H9 (cell line): ENCODE results near the gene IKZF1. TPM values are rescaled to one million over a fixed set of nuclear protein-coding genes. Genes with fewer than 3 reads are reported as not detected.

ENCODE experiments used
- DNase-seq: peaks from one replicate; pipeline ENCODE4 v3.0.0-alpha.2; 2017
- H2AFZ ChIP-seq: one replicate; pipeline ENCODE4 v1.6.1; 2013; ENCODE audit warnings: mild to moderate bottlenecking, low read length, control low read depth, moderate library complexity
- H2AK5ac ChIP-seq: 2 replicates; pipeline ENCODE4 v1.6.1; 2013; ENCODE audit warnings: low read length, control low read depth, mixed read lengths; ENCODE audit not compliant: insufficient read length
- H2BK120ac ChIP-seq: one replicate; pipeline ENCODE4 v1.6.1; 2013; ENCODE audit warnings: low read depth, mild to moderate bottlenecking, low read length, control low read depth, inconsistent platforms; ENCODE audit not compliant: poor library complexity, severe bottlenecking
- H2BK12ac ChIP-seq: 2 replicates; pipeline ENCODE4 v1.6.1; 2013; ENCODE audit warnings: low read length, control low read depth, mixed read lengths, low read depth; ENCODE audit not compliant: insufficient read length
- H2BK15ac ChIP-seq: 2 replicates; pipeline ENCODE4 v1.6.1; 2013; ENCODE audit warnings: low read depth, low read length, control low read depth
- H2BK20ac ChIP-seq: one replicate; pipeline ENCODE4 v1.6.1; 2013; ENCODE audit warnings: low read depth, mild to moderate bottlenecking, low read length, control low read depth, inconsistent platforms; ENCODE audit not compliant: poor library complexity, severe bottlenecking
- H2BK5ac ChIP-seq: 2 replicates; pipeline ENCODE4 v1.6.1; 2013; ENCODE audit warnings: low read length, control low read depth, mixed read lengths; ENCODE audit not compliant: insufficient read length
- H3K14ac ChIP-seq: 2 replicates; pipeline ENCODE4 v1.6.1; 2013; ENCODE audit warnings: low read length, control low read depth; ENCODE audit not compliant: insufficient read depth
- H3K18ac ChIP-seq: 2 replicates; pipeline ENCODE4 v1.6.1; 2013; ENCODE audit warnings: low read depth, mild to moderate bottlenecking, mixed read lengths, low read length, control low read depth; ENCODE audit not compliant: insufficient read length
- H3K23ac ChIP-seq: 2 replicates; pipeline ENCODE4 v1.6.1; 2013; ENCODE audit warnings: low read length, control low read depth, mixed read lengths, low read depth; ENCODE audit not compliant: insufficient read length
- H3K23me2 ChIP-seq: 2 replicates; pipeline ENCODE4 v1.6.1; 2013; ENCODE audit warnings: low read depth, mild to moderate bottlenecking, mixed read lengths, low read length, control low read depth; ENCODE audit not compliant: insufficient read length, poor library complexity, severe bottlenecking
- H3K27ac ChIP-seq: 2 replicates; pipeline ENCODE4 v1.5.1; 2013; ENCODE audit warnings: low read length, control low read depth, mixed read lengths, low read depth; ENCODE audit not compliant: insufficient read length
- H3K27me3 ChIP-seq: 2 replicates; pipeline ENCODE4 v1.6.1; 2013; ENCODE audit warnings: low read length, control low read depth, inconsistent platforms; ENCODE audit not compliant: insufficient read depth
- H3K4ac ChIP-seq: 2 replicates; pipeline ENCODE4 v1.6.1; 2013; ENCODE audit warnings: low read depth, mild to moderate bottlenecking, control low read depth, inconsistent platforms, low read length, moderate library complexity
- H3K4me1 ChIP-seq: 2 replicates; pipeline ENCODE4 v1.6.1; 2013; ENCODE audit warnings: low read length, control low read depth, inconsistent platforms; ENCODE audit not compliant: insufficient read depth
- H3K4me2 ChIP-seq: 2 replicates; pipeline ENCODE4 v1.6.1; 2013; ENCODE audit warnings: low read length, control low read depth, mixed read lengths; ENCODE audit not compliant: insufficient read length, insufficient read depth
- H3K56ac ChIP-seq: 2 replicates; pipeline ENCODE4 v1.6.1; 2013; ENCODE audit warnings: low read depth, mild to moderate bottlenecking, mixed read lengths, low read length, control low read depth; ENCODE audit not compliant: insufficient read length
- H3K79me1 ChIP-seq: 2 replicates; pipeline ENCODE4 v1.6.1; 2013; ENCODE audit warnings: low read depth, mild to moderate bottlenecking, moderate library complexity, low read length, control low read depth, inconsistent platforms; ENCODE audit not compliant: insufficient read depth, poor library complexity, severe bottlenecking
- H3K79me2 ChIP-seq: 2 replicates; pipeline ENCODE4 v1.6.1; 2013; ENCODE audit warnings: low read length, control low read depth, inconsistent platforms; ENCODE audit not compliant: insufficient read depth
- H3K9ac ChIP-seq: 2 replicates; pipeline ENCODE4 v1.6.1; 2013; ENCODE audit warnings: low read length, control low read depth, mixed read lengths; ENCODE audit not compliant: insufficient read length; ENCODE audit errors: extremely low read depth
- H3K9me3 ChIP-seq: one replicate; pipeline ENCODE4 v1.6.1; 2013; ENCODE audit warnings: low read depth, low read length, inconsistent platforms; ENCODE audit not compliant: control insufficient read depth
- H3T11ph ChIP-seq: one replicate; pipeline ENCODE4 v1.6.1; 2013; ENCODE audit warnings: mild to moderate bottlenecking, low read length, control low read depth, inconsistent platforms
- H4K20me1 ChIP-seq: one replicate; pipeline ENCODE4 v1.6.1; 2013; ENCODE audit not compliant: control insufficient read depth, insufficient read length, insufficient read depth
- H4K5ac ChIP-seq: 2 replicates; pipeline ENCODE4 v1.6.1; 2013; ENCODE audit warnings: low read depth, mild to moderate bottlenecking, mixed read lengths, low read length, control low read depth; ENCODE audit not compliant: insufficient read length
- H4K8ac ChIP-seq: replicated peaks from 2 replicates; pipeline ENCODE4 v1.6.1; 2013; ENCODE audit warnings: low read length, control low read depth, mixed read lengths, low read depth; ENCODE audit not compliant: insufficient read length
- H4K91ac ChIP-seq: 2 replicates; pipeline ENCODE4 v1.6.1; 2013; ENCODE audit warnings: low read depth, mild to moderate bottlenecking, moderate library complexity, mixed read lengths, low read length, control low read depth; ENCODE audit not compliant: insufficient read length
- H3K27ac Mint-ChIP-seq, 3 experiments: 2 replicates in 2 of 3; 3 replicates in 1 of 3; pipeline ENCODE4 v1.8.0; 2020 to 2021; ENCODE audit warnings: mixed read lengths in 3 of 3, mild to moderate bottlenecking in 1 of 3, moderate library complexity in 1 of 3
- H3K27me3 Mint-ChIP-seq: 2 replicates; pipeline ENCODE4 v1.8.0; 2021; ENCODE audit warnings: low read depth, mild to moderate bottlenecking, moderate library complexity, mixed read lengths
- H3K36me3 Mint-ChIP-seq, 3 experiments: 2 replicates in 2 of 3; 3 replicates in 1 of 3; pipeline ENCODE4 v1.8.0; 2020 to 2021; ENCODE audit warnings: low read depth in 3 of 3, mixed read lengths in 3 of 3; ENCODE audit not compliant: insufficient read depth in 1 of 3
- H3K4me1 Mint-ChIP-seq, 2 experiments: 2 replicates each; pipeline ENCODE4 v1.8.0; 2020; ENCODE audit warnings: mixed read lengths in 2 of 2
- H3K4me3 Mint-ChIP-seq, 2 experiments: 2 replicates in 1 of 2; 3 replicates in 1 of 2; pipeline ENCODE4 v1.8.0; 2020 to 2021; ENCODE audit warnings: mild to moderate bottlenecking in 2 of 2, mixed read lengths in 2 of 2, moderate library complexity in 1 of 2
- H3K9me3 Mint-ChIP-seq, 2 experiments: 2 replicates in 1 of 2; 3 replicates in 1 of 2; pipeline ENCODE4 v1.8.0; 2020; ENCODE audit warnings: mild to moderate bottlenecking in 2 of 2, mixed read lengths in 2 of 2, moderate library complexity in 1 of 2
- WGBS: extraction: QIAGEN DNeasy Blood & Tissue Kit; methylation state at CpG from one replicate; pipeline ENCODE4 v1.1.7; 2013; ENCODE audit warnings: missing lambda C conversion rate, low lambda C conversion rate, mixed read lengths; ENCODE audit not compliant: insufficient read length; ENCODE audit errors: extremely low coverage; 5-methylcytosine and 5-hydroxymethylcytosine counted together
- total RNA-seq: library from RNA; stranded (reverse); gene quantifications from 2 replicates; pipeline ENCODE4 v1.2.1, GENCODE V29; 2021
- TF ChIP-seq, protein P1 (sequence below): fragments of 200-600 bp; sonication (generic); conservative IDR thresholded peaks from 3 replicates; pipeline ENCODE4 v1.8.0; 2021; ENCODE audit warnings: antibody characterized with exemption, mild to moderate bottlenecking

IKZF1 gene
- total RNA-seq, 1 experiment from 2014 or later: 0.98 TPM

- Histone ChIP-seq H3K27ac (no peak overlapping the region), H4K20me1 (no peaks in the 10 kb centered on the region), H3K79me1 (no peaks in the 10 kb centered on the region), H2AFZ (no peak overlapping the region), H2BK15ac (no peak overlapping the region), H3K9ac (no peak overlapping the region), H3K79me2 (no peaks in the 10 kb centered on the region), H3K27me3 (no peaks in the 10 kb centered on the region), H3K23me2 (no peaks in the 10 kb centered on the region), H3K4me1 (no peaks in the 10 kb centered on the region), H3K18ac (no peak overlapping the region), H3K9me3 (no peaks in the 10 kb centered on the region), H3T11ph (no peak overlapping the region), H2BK12ac (no peak overlapping the region), H3K56ac (no peak overlapping the region), H2BK5ac (no peak overlapping the region), H3K14ac (no peak overlapping the region), H3K4me2 (no peak overlapping the region), H3K4ac (no peak overlapping the region), H2BK120ac (no peak overlapping the region), H4K5ac (no peak overlapping the region), H2AK5ac (no peak overlapping the region), H4K91ac (no peak overlapping the region), H4K8ac (no peak overlapping the region), H3K23ac (no peak overlapping the region), H2BK20ac (no peak overlapping the region)
- peak; percentile 50 for DNase-seq
- WGBS: no CpG with 5 or more reads among the region's 8 CpGs
- H3K4me3 Mint-ChIP-seq: no peak overlapping the region
- H3K27me3 Mint-ChIP-seq: no peaks in the 10 kb centered on the region
- H3K27ac Mint-ChIP-seq: no peak overlapping the region
- H3K9me3 Mint-ChIP-seq: no peaks in the 10 kb centered on the region
- H3K4me1 Mint-ChIP-seq: no peaks in the 10 kb centered on the region
- no peaks in the 10 kb centered on the region for H3K36me3 Mint-ChIP-seq
- TF ChIP-seq, protein P1, sequence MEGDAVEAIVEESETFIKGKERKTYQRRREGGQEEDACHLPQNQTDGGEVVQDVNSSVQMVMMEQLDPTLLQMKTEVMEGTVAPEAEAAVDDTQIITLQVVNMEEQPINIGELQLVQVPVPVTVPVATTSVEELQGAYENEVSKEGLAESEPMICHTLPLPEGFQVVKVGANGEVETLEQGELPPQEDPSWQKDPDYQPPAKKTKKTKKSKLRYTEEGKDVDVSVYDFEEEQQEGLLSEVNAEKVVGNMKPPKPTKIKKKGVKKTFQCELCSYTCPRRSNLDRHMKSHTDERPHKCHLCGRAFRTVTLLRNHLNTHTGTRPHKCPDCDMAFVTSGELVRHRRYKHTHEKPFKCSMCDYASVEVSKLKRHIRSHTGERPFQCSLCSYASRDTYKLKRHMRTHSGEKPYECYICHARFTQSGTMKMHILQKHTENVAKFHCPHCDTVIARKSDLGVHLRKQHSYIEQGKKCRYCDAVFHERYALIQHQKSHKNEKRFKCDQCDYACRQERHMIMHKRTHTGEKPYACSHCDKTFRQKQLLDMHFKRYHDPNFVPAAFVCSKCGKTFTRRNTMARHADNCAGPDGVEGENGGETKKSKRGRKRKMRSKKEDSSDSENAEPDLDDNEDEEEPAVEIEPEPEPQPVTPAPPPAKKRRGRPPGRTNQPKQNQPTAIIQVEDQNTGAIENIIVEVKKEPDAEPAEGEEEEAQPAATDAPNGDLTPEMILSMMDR: peak; percentile 92
Measured at GRCh38 chr7:50369143-50370026, 64.9 kb downstream of the IKZF1 start.
